GM10266 (cell line): ENCODE results near the gene SMYD3.

Experiments used
- DNase-seq: peaks from one replicate; pipeline ENCODE4 v3.0.0; 2012; ENCODE audit errors: extremely low spot score
- CTCF ChIP-seq: IDR thresholded peaks from 2 replicates; pipeline ENCODE4 v1.5.1; 2012; ENCODE audit warnings: mild to moderate bottlenecking, low read depth; ENCODE audit not compliant: control insufficient read depth, insufficient read depth; ENCODE audit errors: missing control alignments

SMYD3 gene

GRCh38 chr1:246160905-246161304 lies 346.2 kb downstream of the SMYD3 start:
- TF ChIP-seq CTCF = no peak
- DNase-seq = no peak

GRCh38 chr1:246160374-246160773 lies 346.7 kb downstream of the SMYD3 start:
- no peak for DNase-seq
- TF ChIP-seq CTCF = no peak

GRCh38 chr1:246159279-246160227 lies 347.5 kb downstream of the SMYD3 start:
- no peak for TF ChIP-seq CTCF
- DNase-seq = no peak

- DNase-seq = no peak
- TF ChIP-seq CTCF = no peak
Observed at GRCh38 chr1:246158131-246158530, 348.9 kb downstream of the SMYD3 start.

GRCh38 chr1:246157516-246157915 lies 349.6 kb downstream of the SMYD3 start:
- TF ChIP-seq CTCF = no peak
- DNase-seq = no peak

GRCh38 chr1:246156847-246157246 lies 350.2 kb downstream of the SMYD3 start:
- no peak for TF ChIP-seq CTCF

GRCh38 chr1:246155923-246156322 lies 351.2 kb downstream of the SMYD3 start:
- no peak for DNase-seq
- no peak for TF ChIP-seq CTCF

More at GRCh38 chr1:246156847-246157246, 350.2 kb downstream of the SMYD3 start:
- no peak for DNase-seq
